Measurements from ENCODE around the gene CNTLN.

GRCh38 chr9:17216646-17217045 is 81.8 kb downstream of the CNTLN start:
- TF ChIP-seq CTCF (conservative IDR thresholded peaks at IDR 0.05) = no peak
- TF ChIP-seq ZFX (IDR thresholded peaks at IDR 0.05) = no peak

Measured in C4-2B (cell line).